PC-3 (cell line): ENCODE data around the gene FOXP1. TPM values are rescaled to one million over a fixed set of nuclear protein-coding genes. Genes with fewer than 3 reads are reported as not detected.

ENCODE experiments used
- ATAC-seq: fragments of 200-7000 bp; cut with Tn5 transposase; 2 replicates; pipeline ENCODE4 v1.9.1; 2020; ENCODE audit warnings: mild to moderate bottlenecking, moderate library complexity
- BruUV-seq: library from RNA; stranded (reverse); fragments of 400-500 nt; replicated peaks from 2 replicates; lab custom pipeline; 2021; lab: Mats Ljungman, UMichigan
- CTCF ChIA-PET: fragments of 300-600 bp; sonication (Branson Sonifier 250); formaldehyde crosslinking; loops from one replicate; lab custom pipeline; 2022; ENCODE audit warnings: antibody characterized with exemption; lab: Charles Lee
- POLR2A ChIA-PET: fragments of 300-600 bp; sonication (Branson Sonifier 250); formaldehyde crosslinking; loops from one replicate; lab custom pipeline; 2022; ENCODE audit warnings: antibody characterized with exemption; ENCODE audit not compliant: unreplicated experiment; lab: Charles Lee
- DNase-seq: peaks from one replicate; pipeline ENCODE4 v3.0.0-alpha.2; 2015
- H2AFZ ChIP-seq: fragments of 300-600 bp; sonication (generic); 2 replicates; pipeline ENCODE4 v1.6.0; 2016; ENCODE audit warnings: antibody characterized with exemption, low read length
- H3F3A ChIP-seq: fragments of 300-600 bp; sonication (generic); one replicate; pipeline ENCODE4 v1.6.0; 2017; ENCODE audit warnings: antibody characterized with exemption, low read length, control low read depth, mild to moderate bottlenecking; ENCODE audit not compliant: unreplicated experiment
- H3K27ac ChIP-seq: fragments of 300-600 bp; sonication (generic); 2 replicates; pipeline ENCODE4 v1.5.1; 2016; ENCODE audit warnings: mild to moderate bottlenecking, low read length
- H3K27me3 ChIP-seq: fragments of 300-600 bp; sonication (generic); 2 replicates; pipeline ENCODE4 v1.6.1; 2016; ENCODE audit warnings: low read length, mixed read lengths
- H3K36me3 ChIP-seq: fragments of 300-600 bp; sonication (generic); 2 replicates; pipeline ENCODE4 v1.6.1; 2016; ENCODE audit warnings: low read depth, mixed run types, low read length, mixed read lengths
- H3K4me1 ChIP-seq: fragments of 300-600 bp; sonication (generic); 2 replicates; pipeline ENCODE4 v1.5.1; 2016; ENCODE audit warnings: low read length; ENCODE audit not compliant: insufficient read depth
- H3K4me2 ChIP-seq: fragments of 300-600 bp; sonication (generic); 2 replicates; pipeline ENCODE4 v1.6.0; 2016; ENCODE audit warnings: low read length
- H3K4me3 ChIP-seq: fragments of 300-600 bp; sonication (generic); 2 replicates; pipeline ENCODE4 v1.5.1; 2016; ENCODE audit warnings: mild to moderate bottlenecking, low read length, mixed read lengths
- H3K79me2 ChIP-seq: fragments of 300-600 bp; sonication (generic); 2 replicates; pipeline ENCODE4 v1.6.1; 2017; ENCODE audit warnings: low read length, mixed read lengths
- H3K9ac ChIP-seq: fragments of 300-600 bp; sonication (generic); 2 replicates; pipeline ENCODE4 v1.6.0; 2016; ENCODE audit warnings: mild to moderate bottlenecking, low read length
- H3K9me2 ChIP-seq: fragments of 300-600 bp; sonication (generic); replicated peaks from 2 replicates; pipeline ENCODE4 v1.6.1; 2016; ENCODE audit warnings: mixed run types, low read length, mixed read lengths
- H3K9me3 ChIP-seq: fragments of 300-600 bp; sonication (generic); 2 replicates; pipeline ENCODE4 v1.6.1; 2016; ENCODE audit warnings: low read length, mixed read lengths
- H4K20me1 ChIP-seq: fragments of 300-600 bp; sonication (generic); 2 replicates; pipeline ENCODE4 v1.6.1; 2016; ENCODE audit warnings: low read length, mixed read lengths
- CTCF ChIP-seq: fragments of 300-600 bp; sonication (generic); conservative IDR thresholded peaks from 2 replicates; pipeline ENCODE4 v1.5.1; 2017; ENCODE audit warnings: antibody characterized with exemption, low read depth, mild to moderate bottlenecking, low read length
- EZH2 ChIP-seq: fragments of 300-600 bp; sonication (generic); IDR thresholded peaks from one replicate; pipeline ENCODE4 v1.6.1; 2017; ENCODE audit warnings: antibody characterized with exemption, mild to moderate bottlenecking, low read length; ENCODE audit not compliant: unreplicated experiment
- EZH2phosphoT487 ChIP-seq: fragments of 300-600 bp; sonication (generic); IDR thresholded peaks from 2 replicates; pipeline ENCODE4 v1.6.1; 2018; ENCODE audit warnings: mild to moderate bottlenecking, antibody characterized with exemption, low read length, borderline replicate concordance
- intact Hi-C: fragments of 100-400 bp; cut with micrococcal nuclease; formaldehyde crosslinking; loops from 2 replicates; pipeline ENCODE4 v1.9.0; 2023
- total RNA-seq: library from RNA; depleted of rRNA; stranded (reverse); fragments of >200 nt; gene quantifications from 2 replicates; pipeline ENCODE4 v1.2.3, GENCODE V29; 2014

Gene FOXP1
- total RNA-seq, 1 experiment from 2014 or later: 35.3 TPM

GRCh38 chr3:71494212-71494611 is 89.3 kb downstream of the FOXP1 start:
- intact Hi-C loops: no loop called here
- H2AFZ ChIP-seq: no peak overlapping the region
- H3F3A ChIP-seq: no peaks in the 10 kb centered on the region
- no peak overlapping the region for H3K27ac ChIP-seq
- no peaks in the 10 kb centered on the region for H3K27me3 ChIP-seq
- ATAC-seq (no peak), DNase-seq (no peak)
- H3K9ac ChIP-seq: no peak overlapping the region
- no TSS peak for BruUV-seq
- ChIA-PET POLR2A (no interaction called here), CTCF (no interaction called here)
- 0 out of 2 replicates have a peak, but pooled peaks cover 4% of the 10 kb centered on the region for H3K9me3 ChIP-seq
- H3K9me2 ChIP-seq: no peaks in the 10 kb centered on the region
- no peaks in the 10 kb centered on the region for H4K20me1 ChIP-seq
- no peak overlapping the region for H3K4me3 ChIP-seq
- H3K4me2 ChIP-seq: no peak overlapping the region
- no peaks in the 10 kb centered on the region for H3K79me2 ChIP-seq
- H3K36me3 ChIP-seq: peaks cover 8% of the 10 kb centered on the region
- H3K4me1 ChIP-seq: peaks cover 28% of the 10 kb centered on the region
- no peak for TF ChIP-seq EZH2phosphoT487
- no peak for TF ChIP-seq CTCF
- no peak for TF ChIP-seq EZH2

GRCh38 chr3:71492974-71493771 is 90.4 kb downstream of the FOXP1 start:
- DNase-seq: no peak
- Histone ChIP-seq H3K9me2 (no peaks in the 10 kb centered on the region), H3F3A (no peaks in the 10 kb centered on the region), H3K27ac (no peak overlapping the region), H3K4me2 (no peak overlapping the region), H3K9ac (no peak overlapping the region), H3K27me3 (no peaks in the 10 kb centered on the region), H3K4me3 (no peak overlapping the region), H3K9me3 (0 out of 2 replicates have a peak, but pooled peaks cover 4% of the 10 kb centered on the region), H2AFZ (no peak overlapping the region), H3K79me2 (no peaks in the 10 kb centered on the region), H3K4me1 (peaks cover 28% of the 10 kb centered on the region), H4K20me1 (no peaks in the 10 kb centered on the region), H3K36me3 (peaks cover 8% of the 10 kb centered on the region)
- no peak for ATAC-seq
- no TSS peak for BruUV-seq
- CTCF ChIA-PET: no interaction called here
- POLR2A ChIA-PET: no interaction called here
- TF ChIP-seq EZH2phosphoT487 (no peak), EZH2 (no peak), CTCF (no peak)
- intact Hi-C loops: no loop called here

GRCh38 chr3:71492566-71492965 is 91.0 kb downstream of the FOXP1 start:
- peaks cover 8% of the 10 kb centered on the region for H3K36me3 ChIP-seq
- 0 out of 2 replicates have a peak, but pooled peaks cover 4% of the 10 kb centered on the region for H3K9me3 ChIP-seq
- no peaks in the 10 kb centered on the region for H3K27me3 ChIP-seq
- H2AFZ ChIP-seq: no peak overlapping the region
- CTCF ChIA-PET: no interaction called here
- H3K4me1 ChIP-seq: peaks cover 27% of the 10 kb centered on the region
- H3K27ac ChIP-seq: no peak overlapping the region
- ATAC-seq (no peak), DNase-seq (no peak)
- no peak overlapping the region for H3K4me2 ChIP-seq
- no peaks in the 10 kb centered on the region for H4K20me1 ChIP-seq
- intact Hi-C loops: no loop called here
- H3K9me2 ChIP-seq: no peaks in the 10 kb centered on the region
- no peaks in the 10 kb centered on the region for H3F3A ChIP-seq
- H3K9ac ChIP-seq: no peak overlapping the region
- POLR2A ChIA-PET: no interaction called here
- TF ChIP-seq CTCF: no peak
- TF ChIP-seq EZH2: no peak
- no peak overlapping the region for H3K4me3 ChIP-seq
- no peaks in the 10 kb centered on the region for H3K79me2 ChIP-seq
- BruUV-seq: TSS peak; percentile 18
